Tracheal epithelial cell (primary cell): ENCODE measurements around the gene GATA3. TPM values are rescaled to one million over a fixed set of nuclear protein-coding genes. Genes with fewer than 3 reads are reported as not detected.

Source experiments
- total RNA-seq: library from RNA; depleted of rRNA; stranded (reverse); fragments of >200 nt; gene quantifications from 2 replicates; pipeline ENCODE4 v1.2.1, GENCODE V29; 2014

GATA3 gene
- total RNA-seq, result under 0.01 TPM in 2 replicates

GRCh38 chr10:8054494-8055407 is at the start of gene GATA3:
Gene GATA3, plus strand, starts transcription at chr10:8054688. Its CDS starts 968 bp downstream, at chr10:8055656.

Other genes starting within 250 kb of the GATA3 start
- 1.2 and 1.3 TPM in 2 replicates for gene TAF3, start 236.2 kb upstream of the GATA3 start, total RNA-seq